Activated naive CD4-positive, alpha-beta T cell treated with anti-CD3 and anti-CD28 coated beads, Interleukin-2, amount 50 U/mL, for 24 hours (primary cell): ENCODE measurements around the gene CEP135.
"Not testable (repeated sequence)": the region's sequence is repeated elsewhere in the genome, so short reads cannot be mapped to it uniquely, and the experiment has no call there.

Experiments used
- H3K27ac Mint-ChIP-seq: one replicate; pipeline ENCODE4 v1.8.0; 2021; ENCODE audit warnings: mild to moderate bottlenecking, mixed read lengths
- H3K27me3 Mint-ChIP-seq: one replicate; pipeline ENCODE4 v1.8.0; 2021; ENCODE audit warnings: mixed read lengths
- H3K36me3 Mint-ChIP-seq: one replicate; pipeline ENCODE4 v1.8.0; 2021; ENCODE audit warnings: mixed read lengths
- H3K4me1 Mint-ChIP-seq: one replicate; pipeline ENCODE4 v1.8.0; 2021; ENCODE audit warnings: mixed read lengths
- H3K4me3 Mint-ChIP-seq: one replicate; pipeline ENCODE4 v1.8.0; 2021; ENCODE audit warnings: mild to moderate bottlenecking, mixed read lengths
- H3K9me3 Mint-ChIP-seq: one replicate; pipeline ENCODE4 v1.8.0; 2021; ENCODE audit warnings: mixed read lengths

The CEP135 gene

GRCh38 chr4:56066493-56066892 lies 117.7 kb downstream of the CEP135 start:
- no peak overlapping the region for H3K4me3 Mint-ChIP-seq
- peaks cover 9% of the 10 kb centered on the region for H3K27me3 Mint-ChIP-seq
- no peaks in the 10 kb centered on the region for H3K9me3 Mint-ChIP-seq
- H3K36me3 Mint-ChIP-seq: no peaks in the 10 kb centered on the region
- no peak overlapping the region for H3K27ac Mint-ChIP-seq
- no peaks in the 10 kb centered on the region for H3K4me1 Mint-ChIP-seq

- Mint-ChIP-seq H3K27me3 (peaks cover 9% of the 10 kb centered on the region), H3K9me3 (no peaks in the 10 kb centered on the region), H3K4me1 (no peaks in the 10 kb centered on the region), H3K36me3 (no peaks in the 10 kb centered on the region), H3K4me3 (no peak overlapping the region), H3K27ac (no peak overlapping the region)
These were observed 119.1 kb downstream of the CEP135 start for GRCh38 chr4:56067826-56068225.

GRCh38 chr4:56072730-56073129 lies 124.0 kb downstream of the CEP135 start:
- H3K4me3 Mint-ChIP-seq, H3K4me1 Mint-ChIP-seq, H3K27me3 Mint-ChIP-seq, H3K27ac Mint-ChIP-seq, H3K9me3 Mint-ChIP-seq, H3K36me3 Mint-ChIP-seq: not testable (repeated sequence)

- no peaks in the 10 kb centered on the region for H3K36me3 Mint-ChIP-seq
- H3K27me3 Mint-ChIP-seq: no peaks in the 10 kb centered on the region
- no peaks in the 10 kb centered on the region for H3K4me1 Mint-ChIP-seq
- no peaks in the 10 kb centered on the region for H3K9me3 Mint-ChIP-seq
- no peak overlapping the region for H3K27ac Mint-ChIP-seq
- no peak overlapping the region for H3K4me3 Mint-ChIP-seq
These were observed 128.9 kb downstream of the CEP135 start for GRCh38 chr4:56077676-56078075.

GRCh38 chr4:56078866-56079265 lies 130.1 kb downstream of the CEP135 start:
- Mint-ChIP-seq H3K36me3 (no peaks in the 10 kb centered on the region), H3K27me3 (no peaks in the 10 kb centered on the region), H3K4me1 (no peaks in the 10 kb centered on the region), H3K4me3 (no peak overlapping the region), H3K9me3 (no peaks in the 10 kb centered on the region), H3K27ac (no peak overlapping the region)

GRCh38 chr4:56080384-56080783 lies 131.6 kb downstream of the CEP135 start:
- Mint-ChIP-seq H3K9me3 (no peaks in the 10 kb centered on the region), H3K27me3 (no peaks in the 10 kb centered on the region), H3K4me3 (no peak overlapping the region), H3K27ac (no peak overlapping the region), H3K4me1 (no peaks in the 10 kb centered on the region), H3K36me3 (no peaks in the 10 kb centered on the region)

- Mint-ChIP-seq H3K27me3 (no peaks in the 10 kb centered on the region), H3K4me3 (no peak overlapping the region), H3K36me3 (no peaks in the 10 kb centered on the region), H3K4me1 (no peaks in the 10 kb centered on the region), H3K9me3 (no peaks in the 10 kb centered on the region), H3K27ac (no peak overlapping the region)
These were observed 134.1 kb downstream of the CEP135 start for GRCh38 chr4:56082829-56083228.
